IMR-90 (cell line): ENCODE results near the gene FAM131B. TPM values are rescaled to one million over a fixed set of nuclear protein-coding genes. Genes with fewer than 3 reads are reported as not detected.

ENCODE experiments used
- ATAC-seq: fragments of 200-7000 bp; cut with Tn5 transposase; 2 replicates; pipeline ENCODE4 v1.9.1; 2020; ENCODE audit warnings: low read depth, mild to moderate bottlenecking, moderate library complexity
- BruUV-seq: library from RNA; stranded (reverse); fragments of 400-500 nt; replicated peaks from 2 replicates; lab custom pipeline; 2021; lab: Mats Ljungman, UMichigan
- CTCF ChIA-PET: fragments of 300-600 bp; formaldehyde crosslinking; extraction: SDS; loops from one replicate; lab custom pipeline; 2021; ENCODE audit warnings: antibody characterized with exemption; lab: Yijun Ruan, JAX
- POLR2A ChIA-PET: fragments of 300-600 bp; sonication (Branson Sonifier 250); formaldehyde crosslinking; loops from one replicate; lab custom pipeline; 2022; ENCODE audit warnings: antibody characterized with exemption; ENCODE audit not compliant: unreplicated experiment; lab: Charles Lee
- DNase-seq: peaks from one replicate; pipeline ENCODE4 v3.0.0; 2013
- H2AFZ ChIP-seq: replicated peaks from 2 replicates; pipeline ENCODE3; 2013; ENCODE audit warnings: low read length, mild to moderate bottlenecking; ENCODE audit not compliant: poor library complexity
- H2AK5ac ChIP-seq: 2 replicates; pipeline ENCODE4 v1.6.1; 2013; ENCODE audit warnings: low read depth, low read length, inconsistent platforms
- H2AK9ac ChIP-seq: replicated peaks from 2 replicates; pipeline ENCODE3; 2013; ENCODE audit warnings: mild to moderate bottlenecking, low read depth, low read length, moderate library complexity; ENCODE audit not compliant: poor library complexity
- H2BK120ac ChIP-seq: 2 replicates; pipeline ENCODE4 v1.6.1; 2013; ENCODE audit warnings: low read depth, low read length, inconsistent platforms
- H2BK15ac ChIP-seq: 3 replicates; pipeline ENCODE4 v1.6.1; 2013; ENCODE audit warnings: low read depth, low read length, inconsistent platforms
- H2BK20ac ChIP-seq: 2 replicates; pipeline ENCODE4 v1.6.1; 2013; ENCODE audit warnings: low read depth, mild to moderate bottlenecking, inconsistent platforms, low read length, moderate library complexity
- H2BK5ac ChIP-seq: 2 replicates; pipeline ENCODE4 v1.6.1; 2013; ENCODE audit warnings: mild to moderate bottlenecking, low read depth, low read length, inconsistent platforms; ENCODE audit not compliant: poor library complexity, severe bottlenecking
- H3K14ac ChIP-seq: replicated peaks from 2 replicates; pipeline ENCODE4 v1.6.1; 2013; ENCODE audit warnings: low read depth, low read length, inconsistent platforms
- H3K18ac ChIP-seq: 2 replicates; pipeline ENCODE4 v1.6.1; 2013; ENCODE audit warnings: low read depth, low read length, control low read depth
- H3K23ac ChIP-seq: 2 replicates; pipeline ENCODE4 v1.6.1; 2013; ENCODE audit warnings: low read depth, low read length, inconsistent platforms
- H3K27ac ChIP-seq: 2 replicates; pipeline ENCODE4 v1.5.1; 2013; ENCODE audit warnings: mild to moderate bottlenecking, control low read depth, low read length; ENCODE audit not compliant: insufficient read depth
- H3K27me3 ChIP-seq: 2 replicates; pipeline ENCODE4 v1.6.1; 2013; ENCODE audit warnings: low read length; ENCODE audit not compliant: control insufficient read depth, insufficient read depth
- H3K36me3 ChIP-seq: 2 replicates; pipeline ENCODE4 v1.6.1; 2013; ENCODE audit warnings: low read length, mixed read lengths; ENCODE audit not compliant: control insufficient read depth, insufficient read depth
- H3K4ac ChIP-seq: 2 replicates; pipeline ENCODE4 v1.6.1; 2013; ENCODE audit warnings: low read depth, low read length, inconsistent platforms
- H3K4me1 ChIP-seq: 2 replicates; pipeline ENCODE4 v1.6.1; 2013; ENCODE audit warnings: low read length, mixed read lengths; ENCODE audit not compliant: control insufficient read depth, insufficient read depth
- H3K4me2 ChIP-seq: 2 replicates; pipeline ENCODE4 v1.6.1; 2013; ENCODE audit warnings: low read depth, mild to moderate bottlenecking, control low read depth, low read length, moderate library complexity
- H3K4me3 ChIP-seq: 2 replicates; pipeline ENCODE4 v1.5.1; 2013; ENCODE audit warnings: low read depth, mild to moderate bottlenecking, control low read depth, low read length, moderate library complexity; ENCODE audit not compliant: insufficient read depth
- H3K56ac ChIP-seq: 2 replicates; pipeline ENCODE4 v1.6.1; 2013; ENCODE audit warnings: low read length, inconsistent platforms; ENCODE audit not compliant: insufficient read depth; ENCODE audit errors: extremely low read depth
- H3K79me1 ChIP-seq, 2 experiments: 2 replicates each; pipeline ENCODE4 v1.6.1; 2013; ENCODE audit warnings: low read length in 2 of 2, inconsistent platforms in 1 of 2, low read depth in 1 of 2
- H3K9ac ChIP-seq: 2 replicates; pipeline ENCODE4 v1.6.1; 2013; ENCODE audit warnings: low read depth, low read length, control low read depth
- H3K9me1 ChIP-seq: 2 replicates; pipeline ENCODE4 v1.6.1; 2013; ENCODE audit warnings: low read length, inconsistent platforms; ENCODE audit not compliant: insufficient read depth
- H3K9me3 ChIP-seq: 2 replicates; pipeline ENCODE4 v1.6.1; 2013; ENCODE audit warnings: low read length; ENCODE audit not compliant: control insufficient read depth, insufficient read depth
- H4K20me1 ChIP-seq: 2 replicates; pipeline ENCODE4 v1.6.1; 2013; ENCODE audit warnings: low read length, inconsistent platforms; ENCODE audit not compliant: insufficient read depth
- H4K5ac ChIP-seq: 2 replicates; pipeline ENCODE4 v1.6.1; 2013; ENCODE audit warnings: mild to moderate bottlenecking, low read depth, low read length, control low read depth
- H4K8ac ChIP-seq, 2 experiments: 2 replicates each; pipeline ENCODE4 v1.6.1; 2013; ENCODE audit warnings: low read depth in 2 of 2, low read length in 2 of 2, control low read depth in 1 of 2, inconsistent platforms in 1 of 2
- H4K91ac ChIP-seq: 2 replicates; pipeline ENCODE4 v1.6.1; 2013; ENCODE audit warnings: low read depth, low read length, inconsistent platforms; ENCODE audit not compliant: insufficient read depth
- BHLHE40 ChIP-seq: fragments of 150-350 bp; IDR thresholded peaks from 2 replicates; pipeline ENCODE4 v1.6.1; 2016; ENCODE audit warnings: mild to moderate bottlenecking, low read depth, low read length
- CEBPB ChIP-seq: IDR thresholded peaks from 2 replicates; pipeline ENCODE4 v1.6.1; 2012; ENCODE audit warnings: low read depth, low read length, improper control_type of control experiment
- CHD1 ChIP-seq: IDR thresholded peaks from 2 replicates; pipeline ENCODE4 v1.6.1; 2012; ENCODE audit warnings: low read depth, low read length, improper control_type of control experiment
- CTCF ChIP-seq: conservative IDR thresholded peaks from 2 replicates; pipeline ENCODE4 v1.5.1; 2012; ENCODE audit warnings: mild to moderate bottlenecking, low read depth, low read length, improper control_type of control experiment
- FOS ChIP-seq: fragments of 150-350 bp; IDR thresholded peaks from 2 replicates; pipeline ENCODE4 v1.6.1; 2016; ENCODE audit warnings: low read depth, low read length
- MAFK ChIP-seq: IDR thresholded peaks from 2 replicates; pipeline ENCODE4 v1.6.1; 2012; ENCODE audit warnings: low read depth, low read length, improper control_type of control experiment
- MAZ ChIP-seq: IDR thresholded peaks from 2 replicates; pipeline ENCODE4 v1.6.1; 2012; ENCODE audit warnings: low read depth, mild to moderate bottlenecking, low read length, improper control_type of control experiment, moderate library complexity, borderline replicate concordance
- MXI1 ChIP-seq: IDR thresholded peaks from 2 replicates; pipeline ENCODE4 v1.6.1; 2012; ENCODE audit warnings: low read depth, mild to moderate bottlenecking, low read length, moderate library complexity, borderline replicate concordance
- NFE2L2 ChIP-seq: fragments of 150-350 bp; IDR thresholded peaks from 2 replicates; pipeline ENCODE4 v1.6.1; 2016; ENCODE audit warnings: low read depth, mild to moderate bottlenecking, low read length
- POLR2A ChIP-seq: IDR thresholded peaks from 2 replicates; pipeline ENCODE4 v1.6.1; 2012; ENCODE audit warnings: mild to moderate bottlenecking, low read depth, low read length
- RAD21 ChIP-seq: IDR thresholded peaks from 2 replicates; pipeline ENCODE4 v1.6.1; 2012; ENCODE audit warnings: low read length, improper control_type of control experiment
- RCOR1 ChIP-seq: IDR thresholded peaks from 2 replicates; pipeline ENCODE4 v1.6.1; 2012; ENCODE audit warnings: mild to moderate bottlenecking, low read length, improper control_type of control experiment; ENCODE audit not compliant: insufficient replicate concordance
- RFX5 ChIP-seq: IDR thresholded peaks from 2 replicates; pipeline ENCODE4 v1.8.0; 2012; ENCODE audit warnings: low read depth, mild to moderate bottlenecking, low read length, moderate library complexity
- SMC3 ChIP-seq: fragments of 150-350 bp; IDR thresholded peaks from 2 replicates; pipeline ENCODE4 v1.6.1; 2016; ENCODE audit warnings: low read depth, mild to moderate bottlenecking, antibody characterized with exemption, low read length, moderate library complexity
- USF2 ChIP-seq: fragments of 150-350 bp; IDR thresholded peaks from 2 replicates; pipeline ENCODE4 v1.6.1; 2017; ENCODE audit warnings: mild to moderate bottlenecking, antibody characterized with exemption, low read length, low read depth
- WGBS, 2 experiments: methylation state at CpG; one replicate each; pipeline versions ENCODE4 v1.1.5 to v1.1.7; 2013; ENCODE audit warnings: missing lambda C conversion rate in 2 of 2; ENCODE audit not compliant: insufficient read length in 1 of 2; ENCODE audit errors: extremely low coverage in 2 of 2; 5-methylcytosine and 5-hydroxymethylcytosine counted together
- dilution Hi-C: fragments of 300-500 bp; cut with HindIII; formaldehyde crosslinking; loops from one replicate; pipeline ENCODE4 v1.14.3; 2018; ENCODE audit warnings: low sequenced_read_pairs; ENCODE audit not compliant: unreplicated experiment
- in situ Hi-C: fragments of 300-500 bp; cut with MboI; formaldehyde crosslinking; loops from 3 replicates; pipeline ENCODE4 v1.14.3; 2019; ENCODE audit warnings: low sequenced_read_pairs, inconsistent platforms, mixed read lengths
- intact Hi-C: fragments of 100-400 bp; cut with micrococcal nuclease; formaldehyde crosslinking; loops from 2 replicates; pipeline ENCODE4 v1.10.0; 2022
- polyA plus RNA-seq, 3 experiments: library from polyadenylated mRNA; depleted of rRNA; stranded (reverse); fragments of >200 nt; gene quantifications; 2 replicates each; pipeline ENCODE4 v1.2.3, GENCODE V29; 2012; ENCODE audit warnings: low replicate concordance in 1 of 3
- total RNA-seq: library from RNA; depleted of rRNA; stranded (reverse); fragments of >200 nt; gene quantifications from 2 replicates; pipeline ENCODE4 v1.2.3, GENCODE V29; 2012
- TF ChIP-seq, protein P1 (sequence below): fragments of 150-350 bp; IDR thresholded peaks from 2 replicates; pipeline ENCODE4 v1.6.1; 2016; ENCODE audit warnings: low read depth, mild to moderate bottlenecking, low read length, moderate library complexity, borderline replicate concordance

The FAM131B gene
- total and polyA plus RNA-seq, 2 of the 4 experiments (the other 2 are of a cell fraction), result 3.4 to 4.3 TPM

DNA sequence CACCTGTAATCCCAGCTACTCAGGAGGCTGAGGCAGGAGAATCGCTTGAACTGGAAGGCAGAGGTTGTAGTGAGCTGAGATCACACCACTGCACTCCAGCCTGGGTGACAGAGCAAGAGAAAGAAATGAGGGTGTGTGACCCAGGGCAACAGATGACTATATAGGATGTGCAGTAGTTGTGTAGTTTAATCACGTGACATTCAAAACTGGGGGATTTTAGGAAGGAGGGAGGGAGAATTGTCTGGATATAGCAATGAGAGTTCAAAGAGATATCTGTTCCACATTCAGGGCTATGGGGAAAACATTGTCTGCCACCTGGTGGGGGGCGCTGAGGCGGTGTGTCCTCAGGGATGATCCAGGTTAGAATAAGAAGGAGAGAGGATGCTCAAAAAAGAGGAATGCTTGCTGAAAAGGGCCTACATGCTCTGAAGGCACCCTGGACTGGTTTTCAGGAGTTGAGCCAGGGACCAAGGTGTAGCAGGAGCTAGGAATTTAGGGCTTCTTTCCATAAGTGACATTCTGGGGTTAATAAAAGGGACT is 10.8 kb upstream of the FAM131B start:
- no peak overlapping the region for H3K9ac ChIP-seq
- H3K4me3 ChIP-seq, result no peak overlapping the region
- H3K9me3 ChIP-seq, result no peaks in the 10 kb centered on the region
- no peak overlapping the region for H2BK120ac ChIP-seq
- peaks cover 0 to 16% of the 10 kb centered on the region in 2 experiments; a peak in 1 of 4 replicates for H3K79me1 ChIP-seq
- no peak overlapping the region for H4K5ac ChIP-seq
- no peak overlapping the region for H3K23ac ChIP-seq
- peaks cover 14% of the 10 kb centered on the region; the same call in 1 of the 2 replicates for H3K9me1 ChIP-seq
- peaks cover 13% of the 10 kb centered on the region for H3K4me1 ChIP-seq
- no peak for ATAC-seq
- in situ Hi-C loops (no loop called here), intact Hi-C loops (no loop called here), dilution Hi-C loops (no loop called here)
- H3K4me2 ChIP-seq, result no peak overlapping the region
- CTCF ChIA-PET, result no interaction called here
- H3K27ac ChIP-seq, result no peak overlapping the region
- H3K27me3 ChIP-seq, result no peaks in the 10 kb centered on the region
- no peak overlapping the region for H3K4ac ChIP-seq
- H4K91ac ChIP-seq, result no peak overlapping the region
- no peaks in the 10 kb centered on the region for H4K20me1 ChIP-seq
- no peak overlapping the region for H2BK15ac ChIP-seq
- no peak overlapping the region for H4K8ac ChIP-seq
- H2AK5ac ChIP-seq, result no peak overlapping the region
- BruUV-seq, result no TSS peak
- H3K56ac ChIP-seq, result no peak overlapping the region
- WGBS, 2 experiments, result 86% methylated on average over 4 of the region's 4 CpGs; no CpG with 5 or more reads in 1 of the 2 experiments
- no peak for TF ChIP-seq NFE2L2
- TF ChIP-seq CEBPB, result no peak
- no peak for TF ChIP-seq USF2
- TF ChIP-seq SMC3, result no peak
- no peak for TF ChIP-seq BHLHE40
- no peak for TF ChIP-seq FOS
- no peak for TF ChIP-seq RAD21
- TF ChIP-seq MAFK, result no peak
- TF ChIP-seq POLR2A, result no peak
- TF ChIP-seq MXI1, result no peak
- no peak for TF ChIP-seq RFX5
- TF ChIP-seq CTCF, result no peak
- TF ChIP-seq, protein P1, sequence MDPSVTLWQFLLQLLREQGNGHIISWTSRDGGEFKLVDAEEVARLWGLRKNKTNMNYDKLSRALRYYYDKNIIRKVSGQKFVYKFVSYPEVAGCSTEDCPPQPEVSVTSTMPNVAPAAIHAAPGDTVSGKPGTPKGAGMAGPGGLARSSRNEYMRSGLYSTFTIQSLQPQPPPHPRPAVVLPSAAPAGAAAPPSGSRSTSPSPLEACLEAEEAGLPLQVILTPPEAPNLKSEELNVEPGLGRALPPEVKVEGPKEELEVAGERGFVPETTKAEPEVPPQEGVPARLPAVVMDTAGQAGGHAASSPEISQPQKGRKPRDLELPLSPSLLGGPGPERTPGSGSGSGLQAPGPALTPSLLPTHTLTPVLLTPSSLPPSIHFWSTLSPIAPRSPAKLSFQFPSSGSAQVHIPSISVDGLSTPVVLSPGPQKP, result no peak
- no peak for TF ChIP-seq MAZ
- TF ChIP-seq RCOR1, result no peak
- TF ChIP-seq CHD1, result no peak
- no peak for DNase-seq
- no peak overlapping the region for H2BK20ac ChIP-seq
- POLR2A ChIA-PET, result no interaction called here
- H3K18ac ChIP-seq, result no peak overlapping the region
- no peak overlapping the region for H3K14ac ChIP-seq
- no peak overlapping the region for H2AK9ac ChIP-seq
- no peak overlapping the region for H2BK5ac ChIP-seq
- H2AFZ ChIP-seq, result no peak overlapping the region
- H3K36me3 ChIP-seq, result no peaks in the 10 kb centered on the region
